HEK293T (cell line): ENCODE data around the gene L3MBTL4.

Source experiments
- L3MBTL2 ChIP-seq: fragments of 450-650 bp; conservative IDR thresholded peaks from 2 replicates; pipeline ENCODE4 v1.6.1; 2016; ENCODE audit warnings: mild to moderate bottlenecking
- SUZ12 ChIP-seq: fragments of 450-650 bp; IDR thresholded peaks from 2 replicates; pipeline ENCODE4 v1.6.1; 2016; ENCODE audit warnings: mild to moderate bottlenecking

GRCh38 chr18:6434481-6434880 lies 19.8 kb upstream of the L3MBTL4 start:
- TF ChIP-seq SUZ12 (no peak), L3MBTL2 (no peak)
